HCT116 (cell line): Measurements from ENCODE around the gene SPTBN1. TPM values are rescaled to one million over a fixed set of nuclear protein-coding genes. Genes with fewer than 3 reads are reported as not detected.

Source experiments
- ATAC-seq: fragments of 200-7000 bp; cut with Tn5 transposase; 2 replicates; pipeline ENCODE4 v1.9.1; 2020; ENCODE audit warnings: mild to moderate bottlenecking, moderate library complexity
- BruUV-seq: library from RNA; stranded (reverse); fragments of 400-500 nt; replicated peaks from 2 replicates; lab custom pipeline; 2021; lab: Mats Ljungman, UMichigan
- CTCF ChIA-PET: fragments of 300-600 bp; sonication (Branson Sonifier 250); formaldehyde crosslinking; loops from one replicate; lab custom pipeline; 2021; ENCODE audit warnings: antibody characterized with exemption; lab: Charles Lee
- POLR2A ChIA-PET: fragments of 300-600, 350-600 bp; sonication (Branson Sonifier 250); formaldehyde crosslinking; loops from one replicate; lab custom pipeline; 2021; ENCODE audit warnings: antibody characterized with exemption; lab: Charles Lee
- RAD21 ChIA-PET, 2 experiments: fragments of 300-600 bp; sonication (Branson Sonifier 250); formaldehyde crosslinking; loops; one replicate each; lab custom pipeline; 2023; ENCODE audit warnings: low total read pairs in 2 of 2; ENCODE audit not compliant: uncharacterized antibody in 2 of 2, unreplicated experiment in 2 of 2, low non-redundant PET in 1 of 2; lab: Charles Lee
- DNase-seq: peaks from one replicate; pipeline ENCODE4 v3.0.0-alpha.2; 2010; ENCODE audit warnings: low read depth, low spot score
- H2AFZ ChIP-seq: fragments of 200-600 bp; shearing (Covaris generic), sonication (generic); 2 replicates; pipeline ENCODE4 v1.6.1; 2017; ENCODE audit warnings: low read depth, mixed run types, mixed read lengths, antibody characterized with exemption, low read length; ENCODE audit not compliant: poor library complexity, severe bottlenecking
- H3K27ac ChIP-seq: 2 replicates; pipeline ENCODE4 v1.5.1; 2012; ENCODE audit warnings: low read depth, low read length
- H3K27me3 ChIP-seq: fragments of 200-600 bp; sonication (generic); 2 replicates; pipeline ENCODE4 v1.6.1; 2016; ENCODE audit warnings: mixed run types, low read length, mixed read lengths; ENCODE audit not compliant: insufficient read depth
- H3K36me3 ChIP-seq, 2 experiments: fragments of 200-500 bp in 1 of 2; fragments of 200-600 bp in 1 of 2; sonication (Bioruptor generic) in 1 of 2; sonication (generic) in 1 of 2; 2 replicates each; pipeline versions ENCODE4 v1.5.1 to v1.6.1; 2014 to 2016; ENCODE audit warnings: low read length in 2 of 2, inconsistent platforms in 1 of 2, mixed read lengths in 1 of 2, mixed run types in 1 of 2; ENCODE audit not compliant: insufficient read depth in 2 of 2, control insufficient read depth in 1 of 2
- H3K4me1 ChIP-seq, 2 experiments: fragments of 200-600 bp in 1 of 2; sonication (generic) in 1 of 2; 2 replicates each; pipeline versions ENCODE4 v1.5.1 to v1.6.1; 2012 to 2017; ENCODE audit warnings: low read length in 2 of 2, inconsistent platforms in 1 of 2, mild to moderate bottlenecking in 1 of 2, mixed read lengths in 1 of 2, mixed run types in 1 of 2, moderate library complexity in 1 of 2; ENCODE audit not compliant: insufficient read depth in 2 of 2, control insufficient read depth in 1 of 2
- H3K4me2 ChIP-seq: fragments of 200-600 bp; sonication (generic); 2 replicates; pipeline ENCODE4 v1.6.1; 2017; ENCODE audit warnings: mixed run types, low read length, mixed read lengths
- H3K4me3 ChIP-seq, 2 experiments: fragments of 200-600 bp in 1 of 2; sonication (generic) in 1 of 2; replicated peaks in 1 of 2; 2 replicates each; pipeline ENCODE4 v1.5.1; 2011 to 2016; ENCODE audit warnings: low read length in 2 of 2, control low read depth in 1 of 2, low read depth in 1 of 2, mild to moderate bottlenecking in 1 of 2, mixed read lengths in 1 of 2, mixed run types in 1 of 2
- H3K79me2 ChIP-seq: fragments of 200-600 bp; sonication (generic); 2 replicates; pipeline ENCODE4 v1.6.1; 2017; ENCODE audit warnings: mild to moderate bottlenecking, mixed run types, low read length, moderate library complexity, mixed read lengths; ENCODE audit not compliant: insufficient read depth
- H3K9ac ChIP-seq: fragments of 200-600 bp; sonication (generic); 2 replicates; pipeline ENCODE4 v1.6.1; 2016; ENCODE audit warnings: low read length, mixed read lengths
- H3K9me2 ChIP-seq: fragments of 200-600 bp; sonication (generic), shearing (Covaris generic); 2 replicates; pipeline ENCODE4 v1.6.1; 2017; ENCODE audit warnings: mixed run types, mild to moderate bottlenecking, moderate library complexity; ENCODE audit not compliant: insufficient read depth
- H3K9me3 ChIP-seq, 2 experiments: fragments of 200-500 bp in 1 of 2; fragments of 200-600 bp in 1 of 2; sonication (Bioruptor generic) in 1 of 2; sonication (generic) in 1 of 2; 2 replicates each; pipeline ENCODE4 v1.6.1; 2014 to 2017; ENCODE audit warnings: low read length in 2 of 2, mixed read lengths in 2 of 2, inconsistent platforms in 1 of 2, low read depth in 1 of 2, mild to moderate bottlenecking in 1 of 2, mixed run types in 1 of 2, moderate library complexity in 1 of 2; ENCODE audit not compliant: control insufficient read depth in 1 of 2, insufficient read depth in 1 of 2
- H4K20me1 ChIP-seq: fragments of 200-600 bp; sonication (generic), shearing (Covaris generic); 2 replicates; pipeline ENCODE4 v1.6.1; 2017; ENCODE audit warnings: mixed run types, mild to moderate bottlenecking, moderate library complexity; ENCODE audit not compliant: insufficient read depth
- CBX3 ChIP-seq: IDR thresholded peaks from 2 replicates; pipeline ENCODE4 v1.6.1; 2012; ENCODE audit warnings: low read depth
- CTCF ChIP-seq, 3 experiments: fragments of 200-600 bp in 1 of 3; sonication (generic) in 1 of 3; IDR thresholded peaks in 2 of 3; conservative IDR thresholded peaks in 1 of 3; 2 replicates each; pipeline ENCODE4 v1.5.1; 2012 to 2017; ENCODE audit warnings: low read depth in 2 of 3, low read length in 2 of 3, antibody characterized with exemption in 1 of 3, borderline replicate concordance in 1 of 3, control low read depth in 1 of 3, mild to moderate bottlenecking in 1 of 3, mixed read lengths in 1 of 3, mixed run types in 1 of 3, moderate library complexity in 1 of 3; ENCODE audit not compliant: insufficient read depth in 1 of 3
- ELF1 ChIP-seq: IDR thresholded peaks from 2 replicates; pipeline ENCODE4 v1.6.1; 2012; ENCODE audit warnings: low read depth, borderline replicate concordance
- EZH2 ChIP-seq: fragments of 200-600 bp; sonication (generic); IDR thresholded peaks from 2 replicates; pipeline ENCODE4 v1.6.1; 2017; ENCODE audit warnings: antibody characterized with exemption, mixed run types
- EZH2phosphoT487 ChIP-seq: fragments of 200-600 bp; IDR thresholded peaks from 2 replicates; pipeline ENCODE4 v1.6.1; 2018; ENCODE audit warnings: antibody characterized with exemption, borderline replicate concordance
- FOSL1 ChIP-seq: IDR thresholded peaks from 2 replicates; pipeline ENCODE4 v1.6.1; 2012; ENCODE audit warnings: low read depth
- JUND ChIP-seq: IDR thresholded peaks from 2 replicates; pipeline ENCODE4 v1.6.1; 2012
- SRF ChIP-seq: IDR thresholded peaks from 2 replicates; pipeline ENCODE4 v1.6.1; 2012; ENCODE audit warnings: low read depth
- ZNF274 ChIP-seq: fragments of 200-500 bp; sonication (Bioruptor generic); IDR thresholded peaks from 2 replicates; pipeline ENCODE4 v1.6.1; 2014; ENCODE audit warnings: mild to moderate bottlenecking, low read depth, low read length, inconsistent platforms
- intact Hi-C: fragments of 100-400 bp; cut with micrococcal nuclease; formaldehyde crosslinking; loops from 2 replicates; pipeline ENCODE4 v1.10.0; 2022
- total RNA-seq: library from RNA; stranded (reverse); gene quantifications from one replicate; pipeline ENCODE4 v1.2.1, GENCODE V29; 2021; ENCODE audit not compliant: unreplicated experiment

The SPTBN1 gene
- total RNA-seq, 1 experiment from 2014 or later, result 84.4 TPM

- Histone ChIP-seq H3K4me1 (no peaks in the 10 kb centered on the region), H3K4me2 (no peak overlapping the region), H4K20me1 (no peaks in the 10 kb centered on the region), H3K27me3 (no peaks in the 10 kb centered on the region), H3K36me3 (0 out of 4 replicates have a peak, but pooled peaks cover 0 to 4% of the 10 kb centered on the region in 2 experiments), H3K9me3 (no peaks in the 10 kb centered on the region), H3K4me3 (no peak overlapping the region), H3K9me2 (no peaks in the 10 kb centered on the region), H3K79me2 (peaks cover 58% of the 10 kb centered on the region), H3K27ac (no peak overlapping the region), H3K9ac (no peak overlapping the region), H2AFZ (no peak overlapping the region)
- DNase-seq (no peak), ATAC-seq (no peak)
- ChIA-PET POLR2A (no interaction called here), RAD21 (no interaction called here), CTCF (no interaction called here)
- intact Hi-C loops, result no loop called here
- TF ChIP-seq ZNF274 (no peak), EZH2 (no peak), FOSL1 (no peak), CBX3 (no peak), JUND (no peak), CTCF (IDR thresholded peaks at IDR 0.05 in 2 of 3, conservative IDR thresholded peaks at IDR 0.05 in 1 of 3; ENCODE audit: borderline replicate concordance in 1 of 3, insufficient read depth in 1 of 3, low read depth in 2 of 3, low read length in 2 of 3) (no peak), EZH2phosphoT487 (no peak), ELF1 (no peak), SRF (no peak)
- BruUV-seq, result no TSS peak
Measured at GRCh38 chr2:54588244-54588899, 132.2 kb downstream of the SPTBN1 start.
